GM20431 (cell line): ENCODE data around the gene UNC79.

Experiments used
- in situ Hi-C: fragments of 300-500 bp; cut with MseI, MboI; formaldehyde crosslinking; loops from one replicate; pipeline ENCODE4 v1.15.0; 2020; ENCODE audit warnings: low sequenced_read_pairs; ENCODE audit not compliant: unreplicated experiment

UNC79 gene

DNA sequence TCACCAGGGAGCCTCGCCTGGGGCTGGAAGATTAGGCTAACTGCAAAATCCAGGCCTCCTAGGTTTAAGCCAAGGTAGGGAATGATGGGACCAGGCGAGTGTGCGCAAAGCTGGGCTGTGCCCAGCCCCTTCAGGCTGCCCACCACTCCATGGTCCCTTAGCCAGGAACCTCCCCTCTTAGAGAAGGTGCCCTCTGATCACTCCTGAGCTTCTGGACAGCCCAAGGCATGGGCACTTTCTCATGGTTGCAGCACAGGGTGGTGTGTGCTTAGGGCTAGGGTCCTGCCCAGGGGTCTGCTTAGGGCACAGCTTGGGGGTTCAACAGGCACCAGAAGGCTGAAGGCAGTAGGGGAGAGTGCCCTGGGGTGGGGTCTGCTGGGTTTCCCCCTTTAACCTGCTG lies 288.5 kb downstream of the UNC79 start:
- in situ Hi-C loops: no loop called here

DNA sequence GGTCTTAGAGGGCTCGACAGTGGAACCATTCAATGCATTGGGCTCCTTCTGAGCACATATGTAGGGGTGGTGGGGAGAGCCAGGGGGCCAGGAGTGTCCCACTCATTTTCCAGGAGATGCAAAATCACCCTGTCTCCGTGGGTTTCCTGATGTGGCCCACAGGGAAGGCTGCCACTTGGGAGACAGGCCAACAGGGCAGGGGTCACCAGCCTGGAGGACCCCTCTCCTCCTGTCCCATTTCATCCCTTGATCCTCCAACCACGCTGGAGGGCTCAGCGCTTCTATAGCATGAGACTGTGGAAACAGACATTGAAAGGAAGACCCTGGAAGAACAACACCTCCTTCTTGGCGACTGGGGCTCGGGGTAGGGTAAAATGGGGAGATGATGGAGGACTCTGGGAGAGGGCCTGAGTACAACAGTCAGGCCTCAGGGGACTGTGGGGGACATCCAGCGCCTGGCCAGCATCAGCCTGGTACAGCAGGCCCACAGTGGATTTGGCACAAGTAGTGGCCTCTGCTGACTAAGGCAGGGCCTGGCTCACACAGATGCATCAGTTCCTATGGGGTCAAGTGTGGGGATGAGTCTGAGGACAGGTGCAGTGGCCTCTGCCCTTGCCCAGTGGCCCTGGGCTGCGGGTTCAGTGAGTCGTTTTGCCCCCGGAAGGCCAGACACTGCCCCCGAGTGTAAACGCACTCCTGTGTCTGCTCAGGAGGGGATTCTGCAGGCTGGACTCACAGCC lies 289.5 kb downstream of the UNC79 start:
- in situ Hi-C loops: no loop called here

DNA sequence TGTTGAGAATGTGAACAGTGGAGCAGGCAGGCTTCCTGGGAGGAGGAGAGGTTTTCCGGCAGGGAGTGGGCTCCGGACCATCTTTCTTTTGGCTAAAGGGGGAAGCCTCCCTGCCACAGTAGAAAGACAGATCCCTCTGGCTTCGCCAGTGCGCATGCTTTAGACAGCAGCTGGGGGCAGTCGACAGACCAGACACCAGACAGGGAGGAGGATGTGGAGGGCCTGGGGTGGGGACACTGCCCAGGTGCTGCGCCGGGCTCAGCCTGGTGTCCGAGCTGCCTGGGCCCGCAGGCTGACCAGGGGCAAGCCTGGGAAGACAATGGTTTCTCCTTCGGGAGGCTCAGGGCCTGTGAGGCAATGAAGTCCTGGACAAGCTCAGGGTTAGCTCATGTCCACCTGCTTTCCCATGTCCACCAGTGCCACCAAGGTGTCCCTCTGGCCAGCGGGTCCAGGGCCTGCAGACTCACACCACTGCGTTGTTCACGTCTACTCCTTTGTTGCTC lies 290.3 kb downstream of the UNC79 start:
- in situ Hi-C loops: no loop called here

DNA sequence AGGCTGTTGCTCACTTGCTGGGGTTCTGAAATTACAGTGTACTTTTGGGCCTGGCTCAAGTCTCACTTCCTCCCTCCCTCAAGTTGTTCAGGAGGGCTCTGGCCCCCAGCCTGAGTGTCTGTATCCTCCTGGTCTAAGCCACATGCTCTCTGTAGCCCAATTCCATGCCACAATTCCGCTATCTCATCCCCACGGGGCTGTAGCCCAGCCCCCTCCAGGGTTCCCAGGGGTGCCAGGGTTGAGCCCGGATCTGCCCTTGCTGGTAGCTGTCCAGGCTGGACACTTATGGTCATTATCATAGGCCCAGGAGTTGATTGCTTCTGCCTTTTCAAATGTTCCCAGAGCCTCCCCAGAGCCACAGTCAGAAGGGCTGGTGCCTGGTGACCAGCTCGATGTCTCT lies 292.3 kb downstream of the UNC79 start:
- in situ Hi-C loops: no loop called here

DNA sequence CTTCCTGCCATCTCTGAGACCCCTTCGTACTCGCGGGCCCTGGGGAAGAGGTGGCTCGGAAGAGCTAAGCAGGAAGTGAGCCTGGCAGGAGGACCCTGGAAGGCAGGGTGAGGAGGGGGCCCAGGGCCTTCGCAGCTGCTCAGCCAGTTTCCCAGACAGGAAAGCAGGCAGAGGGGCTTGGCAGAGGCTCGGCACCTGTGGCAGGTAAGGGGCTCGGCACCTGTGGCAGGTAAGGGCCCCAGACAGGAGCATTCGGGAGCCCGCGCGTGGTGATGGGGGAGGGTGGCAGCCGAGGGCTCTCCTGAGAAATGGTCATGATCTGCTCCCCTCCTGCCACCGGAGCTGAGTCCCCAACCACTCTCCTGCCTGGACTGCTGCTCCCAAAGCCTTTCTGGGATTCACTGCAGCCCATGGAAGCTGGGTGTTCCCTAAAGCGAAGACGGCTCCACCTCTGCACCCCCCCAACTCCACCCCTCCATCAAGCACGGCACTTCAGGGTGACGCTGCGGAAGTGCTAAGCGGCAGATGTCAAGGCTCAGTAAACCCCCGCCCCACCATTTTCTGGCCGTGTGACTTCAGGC lies 294.4 kb downstream of the UNC79 start:
- in situ Hi-C loops: no loop called here

DNA sequence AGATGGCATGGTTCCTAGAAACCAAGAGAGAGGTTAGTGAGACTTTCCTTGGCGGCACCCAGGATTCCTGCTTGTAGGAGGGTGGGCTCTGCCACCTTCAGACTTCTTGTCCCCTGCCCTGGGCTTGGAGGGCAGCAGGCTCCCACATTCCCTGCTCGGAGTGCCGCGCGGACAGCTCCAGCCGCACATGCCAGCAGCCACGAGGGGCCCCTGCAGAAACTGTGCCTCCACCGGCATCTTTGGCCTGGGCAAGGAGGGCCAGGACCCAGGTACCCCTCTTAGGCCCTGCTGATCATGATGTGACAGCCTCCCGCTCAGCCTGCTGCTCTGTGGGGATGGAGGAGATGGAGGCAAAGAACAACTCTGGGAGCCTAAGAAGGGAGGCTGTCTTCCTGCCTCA lies 295.3 kb downstream of the UNC79 start:
- in situ Hi-C loops: no loop called here

DNA sequence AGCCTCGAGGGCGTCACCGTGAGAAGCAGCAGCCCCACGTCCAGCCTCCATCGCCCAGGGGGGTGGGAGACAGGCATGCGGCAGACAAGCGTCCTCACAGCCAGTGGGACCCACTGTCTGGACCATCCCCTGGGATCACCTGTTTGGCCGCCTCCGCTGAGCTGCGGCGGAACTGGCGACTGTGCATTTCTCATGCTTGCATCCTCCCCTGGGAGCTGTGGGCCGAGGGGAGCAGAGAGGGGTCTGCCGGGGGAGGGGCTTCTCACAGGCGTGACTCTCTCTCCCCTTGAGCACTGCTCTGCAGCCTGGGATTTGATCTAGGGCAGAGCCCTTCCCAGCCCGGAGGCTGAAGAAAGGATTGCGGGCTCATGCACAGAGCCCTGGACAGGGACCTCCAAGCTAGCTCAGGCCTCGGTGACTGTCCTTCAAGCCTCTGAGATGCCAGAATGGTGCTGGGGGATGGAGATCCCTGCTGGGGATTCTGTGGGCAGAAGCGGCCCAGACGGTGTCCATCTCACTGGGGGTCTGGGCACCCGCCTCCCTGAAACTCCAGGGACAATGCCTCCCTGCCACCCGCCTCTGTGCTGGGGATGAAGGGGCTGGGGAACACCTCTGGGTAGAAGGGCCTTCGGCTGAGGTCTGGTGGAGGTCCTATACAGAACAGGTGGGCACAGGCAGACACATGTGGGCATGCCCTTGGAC lies 296.5 kb downstream of the UNC79 start:
- in situ Hi-C loops: no loop called here

DNA sequence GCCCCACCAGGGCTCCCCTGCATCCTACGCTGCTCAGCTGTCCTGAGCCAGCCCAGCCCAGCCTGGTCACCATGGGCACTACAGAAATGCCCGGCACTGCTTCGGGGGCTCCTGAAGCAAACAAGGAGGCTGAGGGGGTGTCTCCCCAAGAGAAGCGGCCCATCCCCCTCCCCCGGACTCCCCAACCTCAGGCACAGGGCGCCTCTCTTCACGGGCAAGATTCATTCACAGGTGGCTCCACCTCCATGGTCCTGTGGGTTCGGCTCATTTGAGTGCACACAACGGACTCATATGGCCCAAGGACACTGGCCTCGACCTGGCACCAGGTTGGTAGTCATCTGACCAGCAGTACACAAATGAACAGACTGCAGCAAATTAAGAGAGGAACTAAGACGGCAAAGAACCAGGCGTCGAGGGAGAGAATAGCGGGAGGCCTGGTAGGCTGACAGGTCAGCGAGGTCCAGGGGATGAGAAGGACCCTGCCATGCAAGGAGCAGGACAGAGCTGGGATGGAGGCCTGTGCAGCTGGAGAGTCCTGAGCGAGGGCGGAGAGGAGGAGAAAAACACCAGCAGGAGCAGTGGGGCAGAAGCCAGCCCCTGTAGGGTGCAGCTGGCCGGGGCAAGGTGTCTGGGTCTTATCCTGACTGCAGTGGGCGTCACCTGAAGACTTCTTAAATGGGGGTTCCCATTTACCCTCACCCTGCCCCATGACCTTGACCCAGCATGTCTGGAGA lies 297.3 kb downstream of the UNC79 start:
- in situ Hi-C loops: no loop called here

DNA sequence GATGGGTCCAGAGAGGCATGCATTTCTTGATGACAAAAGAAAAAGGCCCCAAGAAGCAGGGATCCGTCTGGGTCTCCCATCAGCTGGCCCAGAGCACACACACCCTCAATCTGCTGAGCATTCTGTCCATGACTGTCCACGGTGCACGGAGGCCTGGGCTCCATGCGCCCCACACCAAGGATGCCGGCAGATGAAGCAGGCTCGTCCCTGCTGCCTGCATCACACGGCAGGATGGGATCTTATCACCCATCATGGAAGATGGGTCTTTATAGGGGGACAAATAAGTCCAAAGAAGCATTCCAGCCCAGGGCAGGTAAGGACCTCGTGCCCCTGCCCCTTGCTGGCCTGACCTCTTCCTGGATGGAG lies 297.9 kb downstream of the UNC79 start:
- in situ Hi-C loops: no loop called here

DNA sequence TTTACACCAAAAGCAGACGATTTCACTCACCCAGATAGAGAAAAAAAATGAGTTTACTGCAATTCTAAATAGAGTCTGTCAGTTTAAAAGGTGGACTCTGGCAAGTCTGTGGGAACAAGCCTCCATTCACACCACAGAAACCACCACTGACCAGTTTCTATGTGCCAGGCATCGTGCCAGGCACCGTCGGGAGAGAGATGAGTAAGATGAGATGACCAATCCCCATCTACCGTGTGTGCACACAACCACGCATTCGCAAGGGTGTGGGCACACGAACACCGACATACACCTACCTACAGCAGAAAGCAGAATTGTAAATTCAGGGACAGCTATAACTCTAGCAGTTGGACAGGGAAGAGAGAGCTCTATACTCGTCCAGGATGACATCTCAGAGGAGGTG lies 299.3 kb downstream of the UNC79 start:
- in situ Hi-C loops: no loop called here

DNA sequence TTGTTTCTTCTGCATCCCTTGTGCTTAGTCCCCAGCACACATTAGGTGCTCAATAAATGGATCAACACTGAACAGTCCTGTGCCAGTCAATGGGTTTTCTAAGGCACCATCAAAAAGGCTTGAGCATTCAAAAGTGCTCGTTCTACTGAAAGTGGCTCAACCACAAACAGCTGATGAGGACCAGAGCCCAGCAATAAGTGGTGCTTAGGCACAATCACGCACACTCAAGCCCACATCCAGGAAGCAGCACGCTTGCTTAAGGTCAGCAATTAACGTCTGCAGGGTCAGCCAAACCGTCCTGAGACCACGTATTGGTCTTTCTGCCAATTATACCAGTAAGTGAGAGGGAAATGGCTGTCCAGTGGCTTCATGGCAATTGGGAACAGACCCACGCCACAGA lies 301.0 kb downstream of the UNC79 start:
- in situ Hi-C loops: no loop called here

DNA sequence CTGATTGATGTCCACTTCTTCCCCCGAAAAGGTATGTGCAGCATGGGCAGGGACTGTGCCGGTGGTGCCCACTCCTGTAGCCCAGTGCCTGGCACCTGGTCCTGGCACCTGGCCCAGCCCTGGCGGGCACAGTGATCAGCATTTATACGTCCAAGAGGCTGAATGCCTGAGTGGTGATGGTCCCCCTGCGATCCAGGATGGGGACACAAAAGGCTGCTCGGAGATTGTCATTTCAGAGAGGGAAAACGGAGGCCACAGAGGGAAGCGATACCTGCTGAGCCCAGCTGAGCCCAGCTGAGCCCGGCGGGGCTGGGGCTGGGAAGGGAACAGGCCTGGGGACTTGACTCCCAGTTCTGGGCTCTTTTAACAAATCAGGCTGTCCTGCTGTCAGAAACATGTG lies 301.8 kb downstream of the UNC79 start:
- in situ Hi-C loops: no loop called here

DNA sequence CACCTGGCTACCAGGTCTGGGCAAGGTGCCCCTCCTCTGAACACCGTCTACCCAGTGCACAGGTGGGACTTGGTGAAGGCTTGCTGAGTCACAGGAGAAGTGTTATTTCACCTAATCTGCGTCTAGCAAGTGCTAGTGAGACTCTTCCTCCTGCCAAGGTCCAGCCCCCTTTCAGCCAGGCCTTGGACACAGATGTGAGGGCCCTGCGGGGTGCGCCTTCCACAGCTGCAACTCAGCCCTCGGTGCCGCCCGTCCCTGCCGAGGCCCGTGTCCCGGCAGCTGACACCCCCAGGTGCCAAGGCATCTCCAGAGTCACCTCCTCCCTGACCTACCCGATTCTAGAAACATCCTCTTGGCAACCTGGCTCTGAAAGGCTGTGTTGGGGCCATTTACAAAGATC lies 302.5 kb downstream of the UNC79 start:
- in situ Hi-C loops: no loop called here

DNA sequence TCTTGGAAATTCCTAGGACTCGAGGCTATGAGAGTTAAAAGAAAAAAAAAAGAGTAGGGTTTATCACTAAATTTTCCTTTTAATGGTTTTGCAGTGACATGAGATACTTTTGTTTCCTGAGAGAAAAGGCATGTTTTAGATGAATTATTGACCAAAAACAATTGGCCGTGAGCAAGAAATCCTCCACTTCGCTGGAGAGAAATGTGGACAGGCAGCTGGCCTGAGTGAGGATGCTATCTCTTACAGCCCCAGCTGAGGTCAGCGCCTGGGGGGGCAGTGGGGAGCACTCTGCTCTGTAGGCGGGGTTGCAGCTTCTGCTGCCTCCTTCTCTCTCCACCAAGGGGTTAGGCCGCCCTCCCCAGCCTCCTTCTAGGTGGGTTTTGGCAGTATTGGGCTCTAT lies 302.9 kb downstream of the UNC79 start:
- in situ Hi-C loops: no loop called here

DNA sequence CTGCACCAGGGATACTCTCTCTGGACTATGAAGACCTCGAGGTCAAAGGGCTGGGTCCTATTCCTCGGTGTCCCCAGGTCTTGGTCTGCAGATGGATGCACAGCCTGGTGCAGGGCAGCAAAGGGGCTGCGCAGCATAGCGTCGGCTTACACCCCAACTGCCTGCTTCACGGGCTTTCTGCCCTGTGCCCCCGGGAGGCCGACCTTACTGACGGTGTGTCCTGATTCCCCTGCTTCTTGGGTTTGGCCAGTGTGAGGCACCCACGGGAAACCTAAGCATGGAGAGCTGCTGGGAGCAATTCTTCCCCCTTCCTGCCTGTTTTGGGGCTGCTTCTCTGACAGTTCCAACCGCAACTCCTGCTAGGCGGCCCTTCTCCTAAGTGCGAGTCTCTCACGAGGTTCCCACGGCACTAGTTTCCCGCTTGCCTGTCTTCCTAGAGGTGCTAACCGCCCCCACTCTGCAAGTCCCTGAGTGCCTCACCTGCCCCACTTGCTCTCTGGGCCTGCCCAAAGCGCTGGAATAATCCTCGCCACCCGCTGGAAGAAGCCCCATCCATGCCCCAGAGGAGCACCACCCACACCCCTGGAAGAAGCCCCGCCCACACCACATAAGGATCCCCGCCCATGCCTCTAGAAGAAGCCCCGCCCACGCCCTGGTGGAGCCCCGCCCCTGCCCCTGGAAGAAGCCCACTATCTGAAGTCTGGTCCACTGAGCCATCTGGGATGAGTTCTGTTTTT lies 303.5 kb downstream of the UNC79 start:
- in situ Hi-C loops: no loop called here

DNA sequence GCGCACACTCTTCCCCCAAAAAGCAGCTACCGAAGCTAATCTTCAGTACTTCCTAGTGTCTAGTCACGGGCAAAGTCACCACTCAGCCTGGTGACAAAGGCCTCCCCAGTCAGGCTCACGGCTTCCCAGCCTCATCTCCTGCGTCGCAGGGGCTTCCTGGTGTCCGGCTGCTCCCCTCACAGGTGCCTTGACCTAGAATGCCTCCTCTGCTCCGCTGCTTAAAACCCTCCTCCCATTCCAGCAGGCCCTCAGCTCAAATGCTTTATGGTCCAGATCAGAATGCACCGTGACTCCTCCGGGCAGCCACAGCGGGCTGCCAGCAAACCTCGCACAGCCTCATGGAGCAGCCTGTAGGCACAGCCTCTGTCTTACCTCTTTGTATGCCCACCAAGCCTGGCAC lies 304.5 kb downstream of the UNC79 start:
- in situ Hi-C loops: no loop called here

DNA sequence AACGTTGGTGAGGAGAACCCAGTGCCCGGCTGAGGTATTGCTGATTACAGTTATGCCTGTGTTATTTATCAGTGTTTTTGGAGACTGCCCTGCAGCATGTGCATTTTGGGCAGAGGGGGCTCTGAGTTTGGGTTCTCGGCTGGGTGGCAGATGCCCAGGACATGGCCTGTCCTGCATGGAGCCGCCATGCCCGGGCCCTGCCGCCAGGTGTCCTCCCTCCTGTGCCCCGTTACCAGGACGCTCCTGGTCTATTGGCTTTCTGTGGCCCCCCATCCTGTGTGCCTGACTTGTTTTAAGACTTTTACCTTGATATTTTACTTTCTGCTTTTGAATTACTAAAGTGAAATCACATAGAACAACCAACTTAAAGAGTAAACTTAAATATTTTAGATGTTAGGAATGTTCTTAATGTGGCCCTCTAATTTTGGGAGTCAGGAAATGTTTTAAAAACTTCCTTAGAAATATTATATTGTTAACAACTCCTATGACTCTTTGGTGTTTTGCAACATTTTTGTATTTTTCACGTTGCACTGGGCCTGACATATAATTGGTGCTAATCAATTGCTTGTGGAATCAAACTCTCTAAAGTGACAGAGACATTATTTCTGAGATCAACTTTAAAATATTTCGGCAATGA lies 305.8 kb downstream of the UNC79 start:
- in situ Hi-C loops: no loop called here

DNA sequence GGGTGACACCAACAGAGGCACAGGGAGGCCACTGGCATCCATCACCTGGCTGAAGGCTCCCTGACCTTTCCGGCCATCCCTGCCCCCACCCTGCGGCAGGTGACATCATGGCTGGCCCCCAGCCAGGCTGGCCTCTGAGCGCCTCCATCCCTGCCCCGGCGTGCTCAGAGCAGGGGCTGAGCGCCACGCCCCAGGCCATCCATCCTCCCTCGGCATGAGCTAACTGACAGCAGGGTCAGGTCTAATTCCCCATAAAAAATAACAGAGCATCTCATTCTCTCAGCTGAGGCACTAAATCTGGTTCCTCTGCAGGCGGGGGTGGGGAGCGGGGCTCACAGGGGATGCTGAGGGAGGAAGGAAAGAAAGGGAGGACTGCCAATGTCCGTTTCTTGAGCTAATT lies 306.9 kb downstream of the UNC79 start:
- in situ Hi-C loops: no loop called here

DNA sequence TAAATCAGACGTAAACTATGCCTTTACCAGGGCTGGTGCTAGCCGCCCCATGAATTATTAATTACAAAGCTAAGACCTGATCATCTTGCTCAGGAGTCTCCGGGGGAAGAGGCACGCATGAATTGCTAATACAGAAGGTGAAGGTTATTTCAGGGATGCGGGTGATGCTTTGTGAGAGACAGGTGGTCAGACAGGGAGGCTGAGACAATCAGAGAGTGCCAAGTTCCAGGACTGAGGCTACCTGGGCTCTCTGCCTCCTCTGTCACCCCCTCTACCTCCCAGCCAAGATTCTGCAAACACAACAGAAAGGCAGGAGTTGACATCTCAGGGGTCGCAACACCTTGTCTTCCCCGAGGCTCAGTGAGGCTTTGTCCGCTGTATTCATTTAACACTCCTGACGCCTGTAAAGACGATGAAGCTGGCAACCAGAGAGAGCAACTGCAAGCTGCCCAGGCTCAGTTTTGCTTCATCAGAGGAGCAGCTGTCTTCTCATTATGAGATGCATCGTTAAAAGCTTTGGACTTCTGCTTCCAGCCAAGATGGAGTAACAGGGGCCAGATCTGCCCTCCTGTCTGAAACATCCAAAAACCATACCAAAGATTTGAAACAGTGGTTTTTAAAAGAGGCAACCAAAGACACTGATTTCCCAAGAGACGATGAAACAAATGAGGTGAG lies 311.0 kb downstream of the UNC79 start:
- in situ Hi-C loops: no loop called here
